GM19467 (cell line): ENCODE data around the gene SH2D1A.
"Not testable (repeated sequence)": the region's sequence is repeated elsewhere in the genome, so short reads cannot be mapped to it uniquely, and the experiment has no call there.

Experiments used
- ATAC-seq: cut with Tn5 transposase; IDR thresholded peaks from one replicate; pipeline ENCODE4 v1.9.1; 2021; ENCODE audit warnings: mild to moderate bottlenecking, moderate library complexity; ENCODE audit not compliant: unreplicated experiment

The SH2D1A gene

DNA sequence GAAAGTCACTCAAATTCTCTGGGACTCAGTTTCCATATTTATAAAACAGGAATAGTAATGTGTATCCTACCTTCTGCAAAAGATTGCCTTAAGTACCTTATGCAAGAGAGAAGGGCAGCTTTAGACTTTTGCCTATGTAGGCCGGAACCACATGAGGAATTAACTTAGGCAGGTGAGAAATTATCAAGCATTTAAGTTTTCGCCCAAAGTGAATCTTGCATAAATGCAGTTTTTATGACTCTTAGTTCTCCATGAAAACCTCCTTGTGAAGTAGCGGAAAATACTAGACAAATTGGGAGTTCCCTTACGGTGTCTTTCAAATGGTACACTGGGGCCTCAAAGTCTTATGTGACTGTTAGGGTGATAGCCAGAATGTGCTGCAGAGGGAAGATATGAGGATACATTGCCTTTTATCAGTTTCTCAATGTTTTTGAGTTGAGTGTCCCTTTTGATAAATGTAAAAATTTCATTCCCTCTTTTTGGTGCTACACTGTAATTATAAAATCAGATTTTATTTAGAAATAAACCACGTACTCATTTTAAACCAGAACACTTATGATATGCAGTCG is 2.6 kb downstream of the SH2D1A start:
- no peak for ATAC-seq

DNA sequence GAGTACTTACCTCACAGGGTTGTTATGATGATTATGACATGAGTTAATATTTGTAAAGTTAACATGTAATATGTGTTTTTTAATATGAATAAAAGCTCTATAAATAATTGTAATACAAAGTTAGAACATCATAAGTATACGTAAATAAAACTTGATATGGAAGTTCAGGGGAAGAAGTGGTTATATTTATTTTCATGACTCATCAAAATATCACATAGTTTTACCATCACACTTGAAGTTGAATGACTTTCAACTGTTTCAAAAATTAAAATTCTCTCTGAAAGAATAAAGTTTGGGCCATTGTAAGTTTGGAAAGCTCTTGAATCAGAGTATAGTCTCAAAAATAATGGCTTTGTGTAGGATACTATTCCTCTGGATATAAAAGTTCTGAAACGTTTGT is 8.3 kb downstream of the SH2D1A start:
- no peak for ATAC-seq

DNA sequence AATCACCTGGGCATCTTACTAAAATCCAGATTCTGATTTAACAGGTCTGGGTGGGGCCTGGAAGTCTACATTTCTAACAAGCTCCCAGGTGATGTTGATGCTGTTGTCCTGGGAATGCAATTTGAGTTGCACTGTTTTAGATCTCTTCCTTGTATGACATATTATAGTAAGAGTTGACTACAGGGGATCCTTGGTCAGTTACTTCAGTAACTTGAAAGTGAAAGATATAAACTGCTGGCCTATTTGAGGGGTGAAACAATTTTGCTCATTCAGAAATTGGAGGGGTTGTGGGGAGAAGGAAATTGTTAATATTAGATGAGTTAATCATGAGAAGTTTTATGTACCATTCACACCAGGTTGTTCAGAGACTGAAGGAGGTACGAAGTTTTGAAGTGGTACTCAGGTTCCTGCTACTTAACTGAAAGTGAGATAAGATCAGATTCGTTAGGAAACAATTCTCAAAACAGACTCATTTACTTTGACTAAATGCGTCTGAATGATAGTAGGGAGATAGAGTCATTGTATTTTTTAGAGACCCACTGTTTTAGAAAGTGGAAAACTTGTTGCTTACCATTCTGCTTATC is 12.5 kb downstream of the SH2D1A start:
- peak; percentile 57 for ATAC-seq

DNA sequence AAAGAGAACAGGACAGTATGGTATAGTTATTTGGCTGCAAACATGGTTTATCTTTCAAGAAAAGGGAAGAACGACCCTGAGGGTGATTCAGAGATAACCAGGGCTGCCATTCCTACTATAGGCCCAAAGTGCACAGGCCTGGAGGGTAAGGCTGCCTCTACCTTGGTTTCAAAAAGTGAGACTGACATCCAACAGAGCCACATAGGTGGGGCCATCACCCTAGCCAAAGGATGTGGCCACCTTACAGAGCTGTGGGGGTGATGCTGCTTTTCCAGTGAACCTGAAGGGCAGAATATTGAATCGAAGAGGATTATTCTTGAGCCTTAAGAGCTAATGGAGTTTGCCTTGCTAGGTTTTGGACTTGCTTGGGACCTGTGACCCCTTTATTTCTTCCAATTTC is 15.7 kb downstream of the SH2D1A start:
- no peak for ATAC-seq

DNA sequence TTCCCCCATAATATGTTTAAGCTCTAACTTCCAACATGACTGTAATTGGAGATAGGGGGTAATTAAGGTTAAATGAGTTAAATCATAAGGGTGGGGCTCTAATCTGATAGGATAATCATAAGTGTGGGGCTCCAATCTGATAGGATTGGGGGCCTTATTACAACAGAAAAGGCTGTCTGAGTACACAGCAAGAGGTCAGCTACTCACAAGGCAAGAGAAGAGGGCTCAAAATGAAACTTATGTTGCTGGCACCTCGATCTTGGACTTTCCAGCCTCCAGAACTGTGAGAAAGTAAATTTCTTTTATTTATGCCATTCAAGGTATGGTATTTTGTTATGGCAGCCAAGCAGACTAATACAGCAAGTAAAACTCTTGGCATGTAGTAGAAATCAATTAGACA is 16.4 kb downstream of the SH2D1A start:
- ATAC-seq, result no peak

DNA sequence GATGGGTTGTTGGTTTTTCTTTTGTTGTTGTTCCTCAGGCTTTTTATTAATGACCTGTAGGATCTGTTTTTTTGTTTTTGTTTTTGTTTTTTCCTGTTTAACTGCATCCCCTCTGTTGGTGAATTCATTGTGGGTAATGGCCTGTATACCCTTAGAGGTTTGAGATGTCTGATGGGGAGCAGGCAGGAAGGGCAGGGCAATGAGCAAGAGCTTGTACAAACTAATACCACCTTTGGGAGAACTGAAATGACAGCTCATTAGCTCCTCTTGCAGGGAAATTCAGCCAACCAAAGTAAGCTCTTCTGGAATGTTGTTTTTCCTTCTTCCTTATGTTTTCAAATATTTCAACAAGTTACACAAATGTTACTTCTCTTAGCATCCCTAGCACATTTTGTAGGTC is 23.4 kb downstream of the SH2D1A start:
- ATAC-seq, result no peak

DNA sequence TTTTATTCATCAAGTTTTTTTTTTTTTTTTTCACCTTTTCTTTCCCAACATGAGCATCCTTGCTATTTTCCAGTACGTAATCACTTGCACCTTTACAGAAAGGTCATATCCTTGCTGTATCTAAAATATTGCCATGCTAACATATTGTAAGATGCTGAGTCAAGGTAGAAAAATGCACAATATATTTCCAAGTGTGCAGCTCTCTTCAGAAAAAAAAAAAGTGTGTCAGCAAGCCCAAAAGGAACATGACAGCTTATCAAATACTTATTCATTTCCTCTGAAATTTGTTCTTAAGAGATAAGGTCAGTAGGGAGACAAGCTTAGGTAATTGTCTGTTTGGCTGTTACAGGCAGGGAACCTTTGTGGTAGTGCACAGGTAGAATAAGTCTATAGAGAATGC is 27.0 kb downstream of the SH2D1A start:
- no peak for ATAC-seq

DNA sequence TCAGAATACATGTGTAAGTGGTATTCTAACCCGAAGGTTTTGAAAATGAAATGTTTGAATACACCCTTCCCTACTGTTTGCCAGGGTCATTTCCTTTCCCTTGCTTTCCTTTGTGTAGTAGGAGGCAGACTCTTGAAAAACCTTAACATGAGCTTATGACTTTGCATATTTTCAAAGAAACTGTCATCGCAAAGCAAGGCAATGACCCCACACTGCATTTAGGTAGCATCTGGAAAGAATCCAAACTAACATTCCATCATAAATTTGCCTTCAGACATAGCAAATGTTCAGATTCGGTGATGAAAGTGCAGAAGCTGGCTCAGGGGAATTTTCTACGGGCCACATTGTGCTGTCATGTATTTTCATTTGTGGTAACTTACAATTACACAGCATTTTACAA is 32.3 kb downstream of the SH2D1A start:
- ATAC-seq, result no peak

DNA sequence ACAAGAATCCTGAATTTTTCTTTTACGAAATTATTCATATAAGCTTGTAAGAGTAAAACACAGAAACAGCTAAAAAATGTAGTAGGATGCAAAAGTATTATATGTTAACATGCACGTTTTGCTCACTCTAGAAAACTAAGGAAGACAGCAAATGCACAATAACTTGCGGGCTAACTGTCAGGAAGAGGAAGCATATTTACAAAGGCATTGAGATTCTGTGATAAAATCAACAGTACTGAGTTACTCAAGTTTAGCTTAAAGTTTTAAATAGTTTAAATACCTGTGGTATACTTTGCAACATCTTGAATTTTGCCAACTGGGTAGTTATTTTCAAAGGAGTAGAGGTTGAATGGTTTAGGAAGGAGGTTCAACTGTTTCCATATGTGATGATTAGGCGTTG is 37.0 kb downstream of the SH2D1A start:
- no peak for ATAC-seq

DNA sequence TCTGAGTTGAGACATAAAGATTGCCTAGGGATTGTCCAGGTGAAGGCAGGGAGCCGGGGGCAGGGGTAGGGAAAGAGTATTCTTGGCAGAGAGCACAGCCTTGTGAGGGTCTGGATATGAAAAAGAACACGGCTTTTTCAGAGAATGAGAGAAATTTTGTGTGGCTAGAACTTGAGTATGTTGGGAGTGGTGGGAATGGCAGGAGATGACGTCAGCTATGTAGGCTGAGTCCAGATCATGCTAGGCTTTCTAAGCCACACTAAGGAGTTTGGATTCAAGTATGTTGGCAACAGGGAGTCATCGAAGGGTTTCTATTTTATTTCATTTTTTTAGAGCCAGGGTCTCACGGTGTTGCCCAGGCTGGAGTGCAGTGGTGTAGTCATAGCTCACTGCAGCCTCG is 40.0 kb downstream of the SH2D1A start:
- no peak for ATAC-seq

DNA sequence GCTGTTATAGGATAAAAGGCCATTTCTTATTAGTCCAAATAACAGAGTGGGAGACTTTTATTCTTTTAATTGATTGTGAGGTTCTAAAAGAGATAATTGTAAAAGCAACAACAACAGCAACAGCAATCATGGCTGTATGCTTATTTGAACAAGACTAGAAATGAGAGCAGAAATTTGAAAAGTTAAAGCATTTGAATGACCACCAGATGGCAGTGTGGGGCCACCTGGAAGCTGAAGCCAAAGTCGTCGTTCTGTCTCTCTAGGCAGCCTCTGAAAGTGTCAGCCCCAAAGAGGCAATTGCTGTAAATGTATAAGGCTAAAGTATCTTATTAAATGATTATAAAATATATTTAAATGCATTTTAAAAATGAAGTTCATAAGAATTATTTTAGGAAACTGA is 42.2 kb downstream of the SH2D1A start:
- ATAC-seq, result peak; percentile 65

DNA sequence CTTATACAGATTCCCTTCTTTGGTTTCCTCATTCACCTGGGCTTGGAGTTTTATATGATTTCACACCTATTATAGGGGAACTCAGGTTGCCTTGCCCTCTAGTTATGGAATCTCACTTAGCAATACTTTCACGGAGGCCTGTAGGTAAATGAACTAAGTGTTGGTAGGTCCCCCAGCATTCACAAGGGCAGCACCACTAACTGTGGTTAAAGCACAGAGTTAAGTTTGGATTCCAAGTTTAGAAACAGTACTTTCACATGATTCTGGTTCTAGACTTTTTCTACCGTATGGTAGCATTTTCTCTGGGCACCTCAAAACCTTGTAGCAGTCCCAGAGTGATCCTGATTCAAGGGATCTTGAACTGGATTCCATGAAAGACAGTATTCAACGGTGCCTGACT is 46.4 kb downstream of the SH2D1A start:
- no peak for ATAC-seq

DNA sequence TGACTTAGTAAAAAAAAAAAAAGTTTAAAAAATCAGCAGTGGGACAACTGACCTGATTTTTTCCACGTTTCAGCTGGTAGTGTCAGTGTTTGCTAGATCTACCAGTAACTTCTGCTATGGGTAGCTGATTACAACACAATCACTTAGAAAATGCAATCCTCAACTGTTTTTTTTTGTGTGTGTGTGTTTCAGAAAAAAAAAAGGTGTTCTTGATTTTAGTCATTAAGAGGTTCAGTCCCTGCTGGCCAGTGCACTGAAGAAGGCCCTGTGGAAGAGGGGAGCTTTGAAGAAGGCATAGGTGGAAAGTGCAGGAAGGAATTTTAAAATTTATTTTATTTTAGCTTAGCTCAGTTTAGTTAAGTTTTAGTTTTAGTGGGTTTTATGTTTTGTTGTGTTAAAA is 46.9 kb downstream of the SH2D1A start:
- ATAC-seq, result no peak

DNA sequence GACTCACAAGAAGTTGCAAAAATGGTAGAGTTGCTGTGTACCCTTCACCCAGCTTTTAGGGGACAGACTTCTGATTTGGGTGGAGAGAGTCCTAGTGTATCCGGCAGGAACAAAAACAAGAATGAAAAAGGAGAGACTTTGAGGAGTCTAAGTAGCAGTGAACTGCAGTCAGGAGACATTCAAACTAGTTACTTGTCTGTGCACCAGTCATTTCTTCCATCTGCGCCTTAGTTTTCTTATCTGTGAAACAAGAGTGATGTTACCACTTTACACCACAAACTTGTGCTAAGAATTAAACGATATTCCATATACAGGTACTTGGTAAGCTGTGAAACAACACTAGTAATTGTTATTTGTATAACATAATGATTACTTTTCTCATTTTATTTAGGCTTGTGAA is 47.3 kb downstream of the SH2D1A start:
- no peak for ATAC-seq

DNA sequence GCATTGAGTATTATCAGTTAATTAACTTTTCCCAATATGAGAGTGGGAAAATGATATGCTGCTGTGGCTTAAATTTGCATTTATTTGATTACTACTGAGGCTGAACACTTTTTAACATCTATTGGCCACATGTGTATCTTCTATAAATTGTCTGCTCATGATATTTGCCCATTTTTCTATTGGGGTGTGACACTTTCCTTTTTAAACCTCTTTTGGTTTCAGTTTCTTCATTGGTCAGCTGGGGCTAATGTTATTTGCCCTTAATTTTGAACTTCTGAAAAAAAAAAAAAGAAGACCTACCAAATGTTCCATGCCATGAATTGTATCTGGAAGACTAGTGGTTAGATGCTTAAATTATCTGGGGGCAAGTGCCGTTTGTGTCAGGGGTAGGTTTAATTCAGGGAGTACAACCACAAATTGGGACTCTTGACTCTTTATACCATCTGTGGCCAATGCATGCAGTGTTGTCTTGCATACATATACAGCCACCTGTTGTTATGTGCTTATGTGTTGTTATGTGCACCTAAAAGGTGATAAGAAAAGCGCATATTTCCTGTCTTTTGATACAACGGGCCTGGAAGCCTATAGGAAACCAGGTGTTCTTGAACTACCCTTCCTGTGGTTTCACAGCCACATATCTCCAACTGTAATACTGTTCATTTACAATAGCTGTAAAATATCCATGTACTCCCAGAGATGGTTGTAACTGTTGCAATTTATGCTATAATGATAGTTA is 49.0 kb downstream of the SH2D1A start:
- no peak for ATAC-seq

DNA sequence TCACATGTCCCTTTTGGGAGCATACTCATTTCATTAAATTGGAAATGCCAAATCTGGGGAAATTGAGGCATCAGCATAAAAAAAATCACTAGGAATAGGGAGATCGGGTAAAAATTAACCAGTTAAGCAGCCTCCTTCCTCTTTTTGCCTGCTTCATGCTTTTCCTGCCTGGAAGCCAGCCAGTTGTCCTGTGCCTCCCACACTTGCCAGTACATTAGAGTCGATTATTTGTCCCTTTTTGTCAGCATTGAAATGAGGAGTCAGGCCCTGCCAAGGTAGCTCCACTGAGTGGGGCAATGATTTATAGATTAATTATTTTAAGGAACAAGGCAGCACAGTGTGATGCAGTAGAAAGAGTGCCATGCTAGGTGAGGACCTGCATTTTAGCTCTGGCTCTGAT is 55.3 kb downstream of the SH2D1A start:
- ATAC-seq, result no peak

DNA sequence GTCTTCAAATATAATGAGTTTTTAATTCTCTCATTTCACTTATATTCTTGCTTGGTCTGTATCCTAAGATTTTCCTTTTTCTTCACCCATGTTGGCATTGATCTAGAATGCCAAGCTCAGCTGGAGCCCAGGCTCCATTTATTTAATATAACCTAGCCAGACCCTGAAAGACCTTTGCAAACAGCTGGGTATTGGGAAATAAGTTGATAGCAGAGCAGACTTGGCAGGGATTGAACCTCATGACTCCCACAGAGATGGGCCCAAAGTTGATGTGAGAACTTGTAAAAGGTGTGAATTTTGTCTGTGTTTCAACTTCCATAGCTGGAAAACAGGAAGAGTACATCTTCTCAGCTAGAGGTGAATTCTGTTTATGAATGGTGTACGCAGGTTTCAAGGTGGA is 59.5 kb downstream of the SH2D1A start:
- ATAC-seq, result no peak

DNA sequence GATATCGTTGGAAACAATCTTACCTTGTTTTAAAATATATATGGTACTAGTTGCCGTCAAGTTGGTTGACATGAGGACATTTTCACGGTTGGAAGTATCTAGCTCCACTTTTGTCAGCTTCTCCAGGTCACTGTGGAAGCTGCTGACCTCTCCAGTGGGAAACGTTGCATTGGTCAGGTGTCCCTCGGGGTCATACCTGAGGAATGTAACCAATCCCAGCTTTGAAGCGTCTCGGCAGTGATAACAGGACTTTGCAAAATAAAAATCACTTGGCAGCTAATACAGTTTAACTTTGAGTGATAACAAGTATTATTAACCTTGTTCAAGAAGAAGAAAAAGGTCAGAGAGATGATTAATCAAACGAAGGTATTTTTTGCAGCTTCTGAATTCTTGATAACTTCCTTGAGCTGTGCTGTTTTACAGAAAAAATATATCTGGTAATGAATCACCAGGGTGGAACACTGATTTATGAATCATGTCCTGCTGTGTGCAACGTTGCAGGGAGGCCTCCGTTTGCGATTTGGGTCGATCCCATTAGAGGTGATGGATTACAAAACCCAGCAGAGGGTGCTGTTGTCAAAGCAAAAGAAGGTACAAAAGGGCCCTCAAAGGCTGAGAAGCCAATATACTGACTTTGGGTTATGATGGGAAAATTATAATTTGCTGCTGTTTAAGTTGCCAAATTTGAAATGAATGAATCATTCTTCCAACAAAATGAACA is 60.1 kb downstream of the SH2D1A start:
- ATAC-seq, result peak; percentile 82

DNA sequence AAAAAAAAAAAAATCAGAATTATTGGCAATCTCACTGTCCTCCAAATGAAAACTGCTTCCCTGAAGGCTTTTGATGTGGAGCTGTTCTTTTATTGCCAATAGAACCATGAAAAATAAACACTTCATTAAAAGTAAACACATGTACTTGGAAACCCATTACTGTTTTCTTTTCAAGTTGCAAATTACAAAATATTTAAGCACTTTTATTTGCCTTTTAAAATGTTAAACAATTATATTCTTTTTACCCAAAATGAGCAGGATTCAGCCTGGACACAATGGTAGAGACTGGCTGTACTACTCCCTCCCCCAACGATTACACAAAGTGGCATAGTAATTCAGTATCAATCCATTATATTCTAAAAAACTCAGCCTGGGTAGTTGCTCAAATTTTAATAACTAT is 60.9 kb downstream of the SH2D1A start:
- ATAC-seq, result no peak

DNA sequence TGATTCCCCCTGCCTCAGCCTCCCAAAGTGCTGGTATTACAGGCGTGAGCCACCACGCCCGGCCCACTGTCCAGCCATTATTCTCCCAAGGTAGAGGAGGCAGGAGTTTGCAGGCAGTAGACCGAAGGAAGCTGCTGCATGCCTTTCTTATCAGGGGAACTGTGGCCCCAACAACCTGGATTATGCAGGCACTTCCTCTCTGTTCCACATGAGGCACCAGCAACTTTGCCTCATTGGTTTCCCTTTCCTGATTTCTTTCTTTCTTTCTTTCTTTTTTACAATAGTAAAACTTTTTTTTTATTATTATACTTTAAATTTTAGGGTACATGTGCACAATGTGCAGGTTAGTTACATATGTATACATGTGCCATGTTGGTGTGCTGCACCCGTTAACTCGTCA is 62.0 kb downstream of the SH2D1A start:
- ATAC-seq, result not testable (repeated sequence)

DNA sequence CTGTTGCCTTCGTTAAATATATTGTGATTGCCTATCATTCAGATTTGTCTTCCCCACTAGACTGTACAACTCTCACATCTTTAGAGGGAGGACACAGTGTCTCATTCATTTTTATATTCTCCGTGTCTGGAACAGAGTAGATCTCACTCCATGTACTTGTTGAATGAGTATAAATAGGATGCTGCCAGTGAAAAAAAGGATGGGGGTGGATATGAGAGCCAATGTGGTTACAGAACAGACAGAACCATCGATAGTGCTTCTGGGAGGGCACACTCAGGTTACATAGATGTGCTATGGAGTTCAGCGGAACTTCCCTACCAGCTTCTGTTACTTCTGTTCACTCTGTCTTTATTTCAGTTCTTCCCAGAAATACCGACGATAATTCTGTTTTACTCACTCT is 66.9 kb downstream of the SH2D1A start:
- no peak for ATAC-seq

DNA sequence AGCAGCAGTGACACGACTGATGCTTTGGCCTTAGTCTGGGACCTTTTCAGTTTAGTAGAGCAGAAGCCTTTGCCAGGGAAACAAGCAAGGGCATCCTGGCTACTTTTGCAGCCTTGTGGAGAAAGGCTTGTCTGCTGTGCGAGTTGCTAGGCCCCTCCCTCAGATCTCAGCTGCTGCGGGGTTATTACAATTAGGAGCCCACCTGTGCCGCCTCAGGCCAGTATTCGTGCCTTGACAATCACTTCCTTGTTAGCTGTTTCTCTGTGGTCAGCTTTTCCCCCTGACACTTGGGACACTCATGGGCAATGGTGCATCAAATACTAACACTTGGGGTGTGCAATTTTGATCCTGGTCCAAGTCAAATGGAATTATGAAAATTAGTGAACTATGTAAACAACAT is 67.9 kb downstream of the SH2D1A start:
- ATAC-seq, result no peak
